Frontal cortex (tissue), 4 donors: ENCODE data around the gene BNIP1. TPM values are rescaled to one million over a fixed set of nuclear protein-coding genes. Genes with fewer than 3 reads are reported as not detected.

Experiments
- DNase-seq, 2 donors: peaks; one replicate each; pipeline ENCODE4 v3.0.0; 2012; ENCODE audit warnings: low spot score in 2 of 2
- FAIRE-seq: peaks from 2 replicates; lab custom pipeline; 2012; peaks lifted over from hg19 to GRCh38; lab: Jason Lieb, UNC
- total RNA-seq: library from RNA; depleted of rRNA; stranded (reverse); fragments of >200 nt; gene quantifications from one replicate; pipeline ENCODE4 v1.2.3, GENCODE V29; 2014
- donor health status: control.
- donor health status: control.
- donor health status: control.

The BNIP1 gene
- total RNA-seq, 1 donor from 2014 or later = 16.3 TPM

DNA sequence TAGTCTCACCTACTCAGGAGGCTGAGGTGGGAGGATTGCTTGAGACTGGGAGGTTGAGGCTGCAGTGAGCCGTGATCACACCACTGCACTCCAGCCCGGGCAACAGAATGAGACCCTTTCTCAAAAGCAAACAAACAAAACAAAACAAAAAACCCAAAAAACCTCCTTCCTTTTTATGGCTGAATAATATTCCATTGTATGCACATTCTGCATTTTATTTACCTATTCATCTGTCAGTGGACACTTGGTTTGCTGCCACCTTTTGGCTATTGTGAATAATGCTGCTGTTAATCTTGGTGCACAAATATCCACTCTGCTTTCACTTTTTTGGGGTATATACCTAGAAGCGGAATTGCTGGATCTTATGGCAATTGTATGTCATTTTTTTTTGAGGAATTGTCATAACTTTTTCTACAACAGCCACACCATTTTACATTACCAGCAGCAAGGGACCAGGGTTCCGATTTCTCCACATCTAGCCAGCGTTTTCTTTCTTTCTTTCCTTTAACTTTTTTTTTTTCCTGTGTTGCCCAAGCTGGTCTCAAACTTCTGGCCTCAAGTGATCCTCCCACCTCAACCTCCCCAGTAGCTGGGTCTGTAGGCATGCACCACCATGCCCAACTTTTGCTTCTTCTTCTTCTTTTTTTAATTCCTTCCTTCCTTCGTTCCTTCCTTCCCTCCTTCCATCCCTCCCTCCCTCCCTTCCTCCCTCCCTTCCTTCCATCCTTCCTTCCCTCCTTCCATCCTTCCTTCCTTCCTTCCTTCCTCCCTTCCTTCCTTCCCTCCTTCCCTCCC, 60.1 kb downstream of the BNIP1 start:
- DNase-seq (no peak), FAIRE-seq (no peak)

DNA sequence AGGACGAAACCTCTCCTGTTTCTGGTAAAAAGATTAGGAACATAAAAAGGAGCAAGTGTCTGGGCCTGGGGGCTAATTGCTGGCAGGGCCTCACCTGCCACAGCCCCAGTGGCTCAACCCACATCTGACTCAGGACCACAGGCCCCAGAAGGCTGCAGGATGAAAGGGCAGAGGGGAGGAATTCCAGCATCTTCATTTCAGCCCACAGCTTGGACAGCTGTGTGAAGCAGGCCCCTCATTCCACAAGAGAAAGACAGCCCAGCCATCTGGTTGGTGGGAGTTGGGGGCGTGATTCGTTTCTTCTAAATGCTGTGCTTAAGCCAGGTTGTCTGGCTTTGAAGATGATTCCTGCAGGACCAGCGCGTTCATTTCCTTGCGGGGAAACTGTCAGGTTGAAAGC, 61.6 kb downstream of the BNIP1 start:
- DNase-seq = no peak
- FAIRE-seq = no peak

- FAIRE-seq (no peak), DNase-seq (no peak)
Observed at GRCh38 chr5:173208296-173208695, 64.0 kb downstream of the BNIP1 start.

DNA sequence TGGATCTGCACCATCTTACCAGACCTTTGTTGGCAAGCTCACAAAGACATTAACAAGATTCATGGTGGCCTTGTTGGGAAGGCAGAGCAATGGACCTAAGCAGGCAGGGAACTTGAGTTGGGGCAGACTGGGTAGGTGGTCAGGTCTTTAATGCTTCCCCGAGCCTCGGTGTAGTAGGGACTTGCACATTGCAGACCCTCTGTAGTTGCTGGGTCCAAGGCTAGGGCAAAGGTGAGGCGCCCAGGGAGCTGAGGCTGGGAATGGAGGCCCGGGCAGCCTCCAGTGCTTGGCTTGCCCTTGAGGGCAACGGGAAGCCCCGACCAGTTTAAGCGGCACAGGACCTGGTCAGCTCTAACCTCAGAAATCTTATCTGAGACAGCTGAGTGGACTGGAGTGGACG, 66.5 kb downstream of the BNIP1 start:
- no peak for FAIRE-seq
- DNase-seq = no peak

GRCh38 chr5:173211284-173211683, 67.0 kb downstream of the BNIP1 start:
- no peak for FAIRE-seq
- no peak for DNase-seq

DNA sequence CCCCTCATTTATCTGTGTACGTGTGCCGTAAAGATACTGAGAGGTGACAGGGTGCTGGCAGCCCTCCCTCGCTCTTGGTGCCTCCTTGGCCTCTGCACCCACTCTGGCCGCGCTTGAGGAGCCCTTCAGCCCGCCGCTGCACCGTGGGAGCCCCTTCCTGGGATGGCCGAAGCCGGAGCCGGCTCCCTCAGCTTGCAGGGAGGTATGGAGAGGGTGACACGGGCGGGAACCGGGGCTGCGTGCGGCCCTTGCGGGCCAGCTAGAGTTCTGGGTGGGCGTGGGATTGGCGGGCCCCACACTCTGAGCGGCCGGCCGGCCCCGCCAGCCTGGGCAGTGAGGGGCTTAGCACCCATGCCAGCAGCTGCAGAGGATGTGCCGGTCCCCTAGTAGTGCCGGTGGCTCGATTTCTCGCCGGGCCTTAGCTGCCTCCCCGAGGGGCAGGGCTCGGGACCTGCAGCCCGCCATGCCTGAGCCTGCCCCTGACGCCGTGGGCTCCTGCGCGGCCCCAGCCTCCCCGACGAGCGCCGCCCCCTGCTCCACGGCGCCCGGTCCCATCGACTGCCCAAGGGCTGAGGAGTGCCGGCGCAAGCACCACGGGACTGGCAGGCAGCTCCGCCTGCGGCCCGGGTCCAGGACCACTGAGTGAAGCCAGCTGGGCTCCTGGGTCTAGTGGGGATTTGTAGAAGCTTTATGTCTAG, 69.1 kb downstream of the BNIP1 start:
- DNase-seq = no peak
- FAIRE-seq = no peak

Other genes with a start within 250 kb of the BNIP1 start
- gene RPL26L1, start 185.1 kb upstream of the BNIP1 start, total RNA-seq = 33.8 TPM
- gene ATP6V0E1, start 160.8 kb upstream of the BNIP1 start, total RNA-seq = 35.1 TPM
- 34.2 TPM for gene CREBRF, start 88.2 kb upstream of the BNIP1 start, total RNA-seq
- not detected for gene NKX2-5, start 90.7 kb downstream of the BNIP1 start, total RNA-seq
- 0.82 TPM for gene STC2, start 183.9 kb downstream of the BNIP1 start, total RNA-seq